RWPE2 (cell line): ENCODE results near the gene IDH3B.
A peak's percentile ranks its signal among the peaks of the same experiment; 100 is the strongest.

Experiments used
- ATAC-seq: fragments of 200-7000 bp; cut with Tn5 transposase; 3 replicates; pipeline ENCODE4 v1.9.1; 2021; ENCODE audit warnings: low read depth
- DNase-seq: peaks from one replicate; pipeline ENCODE4 v3.0.0-alpha.2; 2020; ENCODE audit warnings: low spot score
- H3K27ac ChIP-seq: fragments of 450-650 bp; 2 replicates; pipeline ENCODE4 v1.5.1; 2017; ENCODE audit warnings: mild to moderate bottlenecking; ENCODE audit not compliant: poor library complexity, severe bottlenecking
- H3K27me3 ChIP-seq: fragments of 250-450 bp; sonication (Bioruptor Pico); 2 replicates; pipeline ENCODE4 v1.5.1; 2021; ENCODE audit warnings: mild to moderate bottlenecking, moderate library complexity; ENCODE audit not compliant: insufficient read depth, poor library complexity, severe bottlenecking
- H3K36me3 ChIP-seq: fragments of 250-450 bp; sonication (Bioruptor Pico); 2 replicates; pipeline ENCODE4 v1.5.1; 2020; ENCODE audit warnings: low read depth, mild to moderate bottlenecking, moderate library complexity
- H3K4me1 ChIP-seq: fragments of 250-450 bp; sonication (Bioruptor Pico); 2 replicates; pipeline ENCODE4 v1.5.1; 2021; ENCODE audit warnings: mild to moderate bottlenecking, moderate library complexity; ENCODE audit not compliant: insufficient read depth, poor library complexity, severe bottlenecking
- H3K4me3 ChIP-seq: fragments of 250-450 bp; sonication (Bioruptor Pico); 2 replicates; pipeline ENCODE4 v1.5.1; 2021; ENCODE audit warnings: mild to moderate bottlenecking, moderate library complexity; ENCODE audit not compliant: severe bottlenecking
- H3K9me3 ChIP-seq: fragments of 250-450 bp; sonication (Bioruptor Pico); 2 replicates; pipeline ENCODE4 v1.5.1; 2021; ENCODE audit warnings: mild to moderate bottlenecking, moderate library complexity; ENCODE audit not compliant: severe bottlenecking
- CTCF ChIP-seq: fragments of 450-650 bp; IDR thresholded peaks from one replicate; pipeline ENCODE4 v1.5.1; 2017; ENCODE audit warnings: mild to moderate bottlenecking, moderate library complexity; ENCODE audit not compliant: poor library complexity, severe bottlenecking

Gene IDH3B

GRCh38 chr20:2640260-2640659, 23.8 kb downstream of the IDH3B start:
- no peak overlapping the region for H3K4me3 ChIP-seq
- H3K27ac ChIP-seq: no peak overlapping the region
- H3K36me3 ChIP-seq: no peaks in the 10 kb centered on the region
- ATAC-seq (no peak), DNase-seq (no peak)
- TF ChIP-seq CTCF: no peak
- H3K4me1 ChIP-seq: no peaks in the 10 kb centered on the region
- H3K27me3 ChIP-seq: no peaks in the 10 kb centered on the region
- H3K9me3 ChIP-seq: peaks cover 2% of the 10 kb centered on the region

GRCh38 chr20:2637246-2637645, 26.8 kb downstream of the IDH3B start:
- H3K9me3 ChIP-seq: no peaks in the 10 kb centered on the region
- H3K27me3 ChIP-seq: no peaks in the 10 kb centered on the region
- H3K4me1 ChIP-seq: no peaks in the 10 kb centered on the region
- H3K36me3 ChIP-seq: no peaks in the 10 kb centered on the region
- DNase-seq: no peak
- TF ChIP-seq CTCF: no peak
- no peak overlapping the region for H3K4me3 ChIP-seq
- ATAC-seq: no peak
- H3K27ac ChIP-seq: no peak overlapping the region

- Histone ChIP-seq H3K27ac (no peak overlapping the region), H3K36me3 (no peaks in the 10 kb centered on the region), H3K9me3 (no peaks in the 10 kb centered on the region), H3K27me3 (no peaks in the 10 kb centered on the region), H3K4me3 (no peak overlapping the region), H3K4me1 (no peaks in the 10 kb centered on the region)
- no peak for TF ChIP-seq CTCF
- DNase-seq (no peak), ATAC-seq (no peak)
These were observed 30.6 kb downstream of the IDH3B start for GRCh38 chr20:2633381-2633780.

GRCh38 chr20:2631228-2631627, 32.8 kb downstream of the IDH3B start:
- no peaks in the 10 kb centered on the region for H3K4me1 ChIP-seq
- H3K36me3 ChIP-seq: no peaks in the 10 kb centered on the region
- no peaks in the 10 kb centered on the region for H3K9me3 ChIP-seq
- H3K27ac ChIP-seq: no peak overlapping the region
- H3K27me3 ChIP-seq: no peaks in the 10 kb centered on the region
- no peak for TF ChIP-seq CTCF
- ATAC-seq (no peak), DNase-seq (no peak)
- H3K4me3 ChIP-seq: no peak overlapping the region

- Histone ChIP-seq H3K4me3 (no peak overlapping the region), H3K4me1 (no peaks in the 10 kb centered on the region), H3K9me3 (no peaks in the 10 kb centered on the region), H3K27me3 (no peaks in the 10 kb centered on the region), H3K36me3 (no peaks in the 10 kb centered on the region), H3K27ac (peak overlapping the region; percentile 9)
- ATAC-seq (peak; percentile 73), DNase-seq (peak; percentile 79)
- no peak for TF ChIP-seq CTCF
These were observed 37.0 kb downstream of the IDH3B start for GRCh38 chr20:2626853-2627541.
